NCI-H748 (cell line): ENCODE results near the gene JRKL.
A peak's percentile ranks its signal among the peaks of the same experiment; 100 is the strongest.

ENCODE experiments used
- DNase-seq: peaks from one replicate; lab custom pipeline; 2025; ENCODE audit not compliant: unreplicated experiment; lab: John Stamatoyannopoulos, UW

Gene JRKL

GRCh38 chr11:96389720-96390487 lies at the start of gene JRKL, which contains the start of gene CCDC82:
Gene JRKL, plus strand, starts transcription at chr11:96390013. Its CDS starts 637 bp downstream, at chr11:96390650.
Gene CCDC82, minus strand, starts transcription at chr11:96389912. Its CDS starts 5,165 bp downstream, at chr11:96384747.
- peak; percentile 84 for DNase-seq

GRCh38 chr11:96340555-96340885 lies 49.3 kb upstream of the JRKL start:
- DNase-seq = no peak

GRCh38 chr11:96341211-96342013 lies 48.4 kb upstream of the JRKL start:
- no peak for DNase-seq

- DNase-seq = no peak
Observed at GRCh38 chr11:96342014-96342960, 47.5 kb upstream of the JRKL start.

GRCh38 chr11:96342961-96343711 lies 46.7 kb upstream of the JRKL start, which contains the start of gene MAML2:
Gene MAML2, minus strand, starts transcription at chr11:96343195. Its CDS starts 1,300 bp downstream, at chr11:96341895.
- DNase-seq = peak; percentile 76

GRCh38 chr11:96356848-96357247 lies 33.0 kb upstream of the JRKL start:
- DNase-seq = no peak

GRCh38 chr11:96357794-96358193 lies 32.0 kb upstream of the JRKL start:
- no peak for DNase-seq

- DNase-seq = no peak
Observed at GRCh38 chr11:96358321-96358720, 31.5 kb upstream of the JRKL start.

- no peak for DNase-seq
Observed at GRCh38 chr11:96361778-96362177, 28.0 kb upstream of the JRKL start.

GRCh38 chr11:96365493-96365892 lies 24.3 kb upstream of the JRKL start:
- no peak for DNase-seq

- no peak for DNase-seq
Observed at GRCh38 chr11:96366024-96366423, 23.8 kb upstream of the JRKL start.

GRCh38 chr11:96367342-96367741 lies 22.5 kb upstream of the JRKL start:
- no peak for DNase-seq

GRCh38 chr11:96373826-96374225 lies 16.0 kb upstream of the JRKL start:
- DNase-seq = no peak

- DNase-seq = no peak
Observed at GRCh38 chr11:96376796-96377195, 13.0 kb upstream of the JRKL start.

- peak; percentile 78 for DNase-seq
Observed at GRCh38 chr11:96384156-96384555, 5.7 kb upstream of the JRKL start.

- no peak for DNase-seq
Observed at GRCh38 chr11:96385187-96385586, 4.6 kb upstream of the JRKL start.

GRCh38 chr11:96388891-96389719 lies 708 bp upstream of the JRKL start:
- DNase-seq = no peak

GRCh38 chr11:96390488-96390792 lies 627 bp downstream of the JRKL start:
- DNase-seq = no peak

- DNase-seq = no peak
Observed at GRCh38 chr11:96391698-96392307, 2.0 kb downstream of the JRKL start.
